Smooth muscle cell (in vitro differentiated cells): ENCODE measurements around the gene ZNF80. TPM values are rescaled to one million over a fixed set of nuclear protein-coding genes. Genes with fewer than 3 reads are reported as not detected.

Experiments
- DNase-seq: peaks from one replicate; lab custom pipeline; 2025; ENCODE audit not compliant: unreplicated experiment; lab: John Stamatoyannopoulos, UW
- H2AFZ ChIP-seq: fragments of 200-600 bp; sonication (generic); 2 replicates; pipeline ENCODE4 v1.6.0; 2016; ENCODE audit warnings: antibody characterized with exemption, low read depth, mild to moderate bottlenecking
- H3F3A ChIP-seq: fragments of 200-600 bp; sonication (generic); 2 replicates; pipeline ENCODE4 v1.6.0; 2017; ENCODE audit warnings: antibody characterized with exemption, low read depth
- H3K27ac ChIP-seq: fragments of 200-600 bp; sonication (generic); 2 replicates; pipeline ENCODE4 v1.5.1; 2016; ENCODE audit warnings: low read depth, mild to moderate bottlenecking
- H3K27me3 ChIP-seq: fragments of 200-600 bp; sonication (generic); 2 replicates; pipeline ENCODE4 v1.6.1; 2016; ENCODE audit warnings: low read depth, mild to moderate bottlenecking
- H3K36me3 ChIP-seq: fragments of 200-600 bp; sonication (generic); 2 replicates; pipeline ENCODE4 v1.5.1; 2016; ENCODE audit warnings: low read depth
- H3K4me1 ChIP-seq: fragments of 200-600 bp; sonication (generic); 2 replicates; pipeline ENCODE4 v1.5.1; 2016; ENCODE audit warnings: low read depth
- H3K4me2 ChIP-seq: fragments of 200-600 bp; sonication (generic); 2 replicates; pipeline ENCODE4 v1.6.0; 2016; ENCODE audit warnings: mild to moderate bottlenecking
- H3K4me3 ChIP-seq: fragments of 200-600 bp; sonication (generic); 2 replicates; pipeline ENCODE4 v1.5.1; 2016; ENCODE audit warnings: mild to moderate bottlenecking
- H3K79me2 ChIP-seq: fragments of 200-600 bp; sonication (generic); 2 replicates; pipeline ENCODE4 v1.6.0; 2016; ENCODE audit warnings: low read depth, mild to moderate bottlenecking
- H3K9ac ChIP-seq: fragments of 200-600 bp; sonication (generic); 2 replicates; pipeline ENCODE4 v1.6.0; 2016; ENCODE audit warnings: low read depth
- H3K9me3 ChIP-seq: fragments of 200-600 bp; sonication (generic); replicated peaks from 2 replicates; pipeline ENCODE4 v1.5.1; 2016; ENCODE audit warnings: low read depth
- H4K20me1 ChIP-seq: fragments of 200-600 bp; sonication (generic); 2 replicates; pipeline ENCODE4 v1.6.0; 2016; ENCODE audit warnings: low read depth
- CTCF ChIP-seq: fragments of 200-600 bp; sonication (generic); IDR thresholded peaks from 2 replicates; pipeline ENCODE4 v1.5.1; 2017; ENCODE audit warnings: borderline replicate concordance, mild to moderate bottlenecking, antibody characterized with exemption; ENCODE audit not compliant: insufficient read depth, poor library complexity, severe bottlenecking
- WGBS: methylation state at CpG from one replicate; pipeline ENCODE4 v1.1.7; 2016; ENCODE audit warnings: low lambda C conversion rate; 5-methylcytosine and 5-hydroxymethylcytosine counted together
- polyA plus RNA-seq: library from polyadenylated mRNA; unstranded; fragments of >200 nt; fragmentation: Nextera tagmentation; extraction: Ambion mirVana; gene quantifications from 2 replicates; pipeline ENCODE4 v1.2.1, GENCODE V29; 2016
- total RNA-seq: library from RNA; depleted of rRNA; stranded (reverse); fragments of >200 nt; gene quantifications from 2 replicates; pipeline ENCODE4 v1.2.3, GENCODE V29; 2014

ZNF80 gene
- total and polyA plus RNA-seq, 2 experiments from 2014 or later, result not detected

GRCh38 chr3:114223143-114223542 is 14.2 kb downstream of the ZNF80 start:
- no peaks in the 10 kb centered on the region for H3K79me2 ChIP-seq
- no peak overlapping the region for H3K9ac ChIP-seq
- H3K27ac ChIP-seq, result no peak overlapping the region
- no peaks in the 10 kb centered on the region for H4K20me1 ChIP-seq
- H3F3A ChIP-seq, result no peaks in the 10 kb centered on the region
- H3K4me2 ChIP-seq, result no peak overlapping the region
- WGBS, result 92% methylated on average over 3 of the region's 3 CpGs
- no peak overlapping the region for H3K4me3 ChIP-seq
- no peaks in the 10 kb centered on the region for H3K4me1 ChIP-seq
- H3K27me3 ChIP-seq, result no peaks in the 10 kb centered on the region
- no peaks in the 10 kb centered on the region for H3K36me3 ChIP-seq
- DNase-seq, result no peak
- no peaks in the 10 kb centered on the region for H3K9me3 ChIP-seq
- no peak for TF ChIP-seq CTCF
- no peak overlapping the region for H2AFZ ChIP-seq

GRCh38 chr3:114221881-114222264 is 15.5 kb downstream of the ZNF80 start:
- Histone ChIP-seq H4K20me1 (no peaks in the 10 kb centered on the region), H3F3A (no peaks in the 10 kb centered on the region), H3K9ac (no peak overlapping the region), H3K4me1 (no peaks in the 10 kb centered on the region), H3K4me3 (no peak overlapping the region), H2AFZ (no peak overlapping the region), H3K9me3 (no peaks in the 10 kb centered on the region), H3K4me2 (no peak overlapping the region), H3K27ac (no peak overlapping the region), H3K79me2 (no peaks in the 10 kb centered on the region), H3K27me3 (no peaks in the 10 kb centered on the region), H3K36me3 (no peaks in the 10 kb centered on the region)
- TF ChIP-seq CTCF, result no peak
- WGBS, result 90% methylated on average over 1 of the region's 1 CpG
- DNase-seq, result no peak

DNA sequence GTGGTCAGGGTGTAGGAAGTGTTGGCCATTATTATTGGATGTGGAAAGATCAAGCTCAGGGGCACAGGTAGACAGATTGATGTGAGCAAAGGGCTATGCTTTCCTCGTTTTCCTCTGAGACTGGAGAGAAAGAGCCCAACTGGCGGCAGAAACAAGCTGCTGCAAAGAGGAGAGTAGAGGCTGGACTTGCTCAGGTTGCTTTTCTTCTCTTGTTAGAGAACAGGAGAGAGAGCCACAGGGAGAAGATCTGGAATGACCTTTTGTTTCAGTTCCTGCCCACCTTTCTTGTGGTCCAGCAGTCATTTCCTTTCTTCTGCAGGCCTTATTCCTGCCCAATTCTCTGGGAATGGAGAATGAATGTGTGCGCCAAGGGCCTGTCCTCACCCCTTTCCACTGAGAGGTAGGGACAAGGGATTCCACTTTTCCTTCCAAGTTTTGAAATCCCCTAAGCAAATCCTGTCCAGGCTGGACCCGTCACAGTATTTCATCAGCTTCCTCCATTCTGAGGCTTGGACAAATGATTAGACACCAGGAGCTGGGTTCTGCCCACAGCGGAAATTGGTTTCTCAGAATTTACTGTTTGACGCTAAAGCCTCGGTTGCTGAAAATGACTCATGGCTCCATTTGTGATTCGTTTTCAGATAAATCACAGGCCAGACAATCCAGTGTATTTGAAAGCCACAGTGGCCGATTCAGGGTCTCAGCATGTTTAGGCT is 16.1 kb downstream of the ZNF80 start:
- H3K79me2 ChIP-seq, result no peaks in the 10 kb centered on the region
- no peaks in the 10 kb centered on the region for H4K20me1 ChIP-seq
- H3K4me1 ChIP-seq, result no peaks in the 10 kb centered on the region
- H3K9me3 ChIP-seq, result no peaks in the 10 kb centered on the region
- WGBS, result 82% methylated on average over 9 of the region's 9 CpGs
- no peaks in the 10 kb centered on the region for H3F3A ChIP-seq
- H3K4me2 ChIP-seq, result no peak overlapping the region
- H3K27ac ChIP-seq, result no peak overlapping the region
- no peak for DNase-seq
- H3K27me3 ChIP-seq, result no peaks in the 10 kb centered on the region
- no peak overlapping the region for H3K9ac ChIP-seq
- TF ChIP-seq CTCF, result no peak
- H3K4me3 ChIP-seq, result no peak overlapping the region
- no peaks in the 10 kb centered on the region for H3K36me3 ChIP-seq
- no peak overlapping the region for H2AFZ ChIP-seq

GRCh38 chr3:114219741-114220140 is 17.6 kb downstream of the ZNF80 start:
- H3K9ac ChIP-seq, result no peak overlapping the region
- no peaks in the 10 kb centered on the region for H3K9me3 ChIP-seq
- H3K36me3 ChIP-seq, result no peaks in the 10 kb centered on the region
- H3K27ac ChIP-seq, result no peak overlapping the region
- no peak for TF ChIP-seq CTCF
- no peaks in the 10 kb centered on the region for H3K79me2 ChIP-seq
- no peak overlapping the region for H2AFZ ChIP-seq
- H3K4me1 ChIP-seq, result no peaks in the 10 kb centered on the region
- no peak overlapping the region for H3K4me3 ChIP-seq
- no peaks in the 10 kb centered on the region for H4K20me1 ChIP-seq
- H3F3A ChIP-seq, result no peaks in the 10 kb centered on the region
- H3K27me3 ChIP-seq, result no peaks in the 10 kb centered on the region
- 57% methylated on average over 2 of the region's 2 CpGs for WGBS
- no peak for DNase-seq
- H3K4me2 ChIP-seq, result no peak overlapping the region
